C4-2B (cell line): ENCODE data around the gene GRM7.

ENCODE experiments used
- H3K27ac ChIP-seq: fragments of 450-650 bp; 2 replicates; pipeline ENCODE4 v1.5.1; 2017
- ZFX ChIP-seq: fragments of 450-650 bp; IDR thresholded peaks from 2 replicates; pipeline ENCODE4 v1.6.1; 2017
- TF ChIP-seq, protein P1 (sequence below): fragments of 450-650 bp; conservative IDR thresholded peaks from 2 replicates; pipeline ENCODE4 v1.5.1; 2017; ENCODE audit warnings: mild to moderate bottlenecking

The GRM7 gene

GRCh38 chr3:7545334-7545733, 684.4 kb downstream of the GRM7 start:
- TF ChIP-seq, protein P1, sequence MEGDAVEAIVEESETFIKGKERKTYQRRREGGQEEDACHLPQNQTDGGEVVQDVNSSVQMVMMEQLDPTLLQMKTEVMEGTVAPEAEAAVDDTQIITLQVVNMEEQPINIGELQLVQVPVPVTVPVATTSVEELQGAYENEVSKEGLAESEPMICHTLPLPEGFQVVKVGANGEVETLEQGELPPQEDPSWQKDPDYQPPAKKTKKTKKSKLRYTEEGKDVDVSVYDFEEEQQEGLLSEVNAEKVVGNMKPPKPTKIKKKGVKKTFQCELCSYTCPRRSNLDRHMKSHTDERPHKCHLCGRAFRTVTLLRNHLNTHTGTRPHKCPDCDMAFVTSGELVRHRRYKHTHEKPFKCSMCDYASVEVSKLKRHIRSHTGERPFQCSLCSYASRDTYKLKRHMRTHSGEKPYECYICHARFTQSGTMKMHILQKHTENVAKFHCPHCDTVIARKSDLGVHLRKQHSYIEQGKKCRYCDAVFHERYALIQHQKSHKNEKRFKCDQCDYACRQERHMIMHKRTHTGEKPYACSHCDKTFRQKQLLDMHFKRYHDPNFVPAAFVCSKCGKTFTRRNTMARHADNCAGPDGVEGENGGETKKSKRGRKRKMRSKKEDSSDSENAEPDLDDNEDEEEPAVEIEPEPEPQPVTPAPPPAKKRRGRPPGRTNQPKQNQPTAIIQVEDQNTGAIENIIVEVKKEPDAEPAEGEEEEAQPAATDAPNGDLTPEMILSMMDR: no peak
- no peak for TF ChIP-seq ZFX

GRCh38 chr3:7546253-7546652, 685.3 kb downstream of the GRM7 start:
- no peak overlapping the region for H3K27ac ChIP-seq
- no peak for TF ChIP-seq ZFX
- TF ChIP-seq, protein P1: peak; percentile 62

More at GRCh38 chr3:7545334-7545733, 684.4 kb downstream of the GRM7 start:
- no peak overlapping the region for H3K27ac ChIP-seq

DNA sequence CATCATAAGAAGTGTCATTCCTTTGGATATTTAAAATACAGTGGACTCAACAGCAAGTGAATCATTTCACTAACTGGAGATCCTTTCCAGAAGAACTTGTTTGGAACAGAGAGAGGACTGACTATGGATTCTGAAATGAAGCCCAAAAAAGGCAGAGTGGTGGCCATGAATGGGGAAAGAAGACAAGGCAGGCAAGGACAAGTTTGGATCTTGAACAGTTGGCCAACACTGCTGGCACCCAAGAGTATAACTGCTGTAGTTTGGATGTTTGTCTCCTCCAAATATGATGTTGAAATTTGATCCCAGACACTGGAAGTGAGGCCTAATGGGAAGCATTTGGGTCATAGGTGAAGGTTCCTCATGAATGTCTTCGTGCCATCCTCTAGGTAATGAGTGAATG, 686.9 kb downstream of the GRM7 start:
- TF ChIP-seq, protein P1: no peak
- no peak overlapping the region for H3K27ac ChIP-seq

DNA sequence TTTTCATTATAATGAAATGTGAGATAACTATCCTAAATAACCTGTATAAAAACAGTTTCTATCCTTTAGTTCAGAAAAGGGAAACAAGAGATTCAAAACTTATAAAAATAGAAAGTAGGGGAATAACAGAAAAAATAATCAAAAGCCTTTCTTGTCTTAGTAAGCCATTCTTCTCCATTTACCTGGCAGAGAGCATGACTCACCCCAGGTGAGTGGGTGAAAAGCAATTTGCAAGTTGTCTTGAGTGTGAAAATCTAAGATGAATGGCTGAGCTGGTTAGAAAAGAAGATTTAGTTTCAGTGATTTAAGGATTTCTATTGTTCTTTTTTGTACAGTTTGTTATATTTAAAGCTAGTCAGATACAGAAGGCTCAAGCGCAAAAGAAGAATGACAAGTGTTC, 702.0 kb downstream of the GRM7 start:
- no peak overlapping the region for H3K27ac ChIP-seq

GRCh38 chr3:7565574-7565973, 704.7 kb downstream of the GRM7 start:
- H3K27ac ChIP-seq: no peak overlapping the region
- no peak for TF ChIP-seq ZFX

More for the DNA sequence above, 702.0 kb downstream of the GRM7 start:
- no peak for TF ChIP-seq ZFX
- TF ChIP-seq, protein P1: no peak

DNA sequence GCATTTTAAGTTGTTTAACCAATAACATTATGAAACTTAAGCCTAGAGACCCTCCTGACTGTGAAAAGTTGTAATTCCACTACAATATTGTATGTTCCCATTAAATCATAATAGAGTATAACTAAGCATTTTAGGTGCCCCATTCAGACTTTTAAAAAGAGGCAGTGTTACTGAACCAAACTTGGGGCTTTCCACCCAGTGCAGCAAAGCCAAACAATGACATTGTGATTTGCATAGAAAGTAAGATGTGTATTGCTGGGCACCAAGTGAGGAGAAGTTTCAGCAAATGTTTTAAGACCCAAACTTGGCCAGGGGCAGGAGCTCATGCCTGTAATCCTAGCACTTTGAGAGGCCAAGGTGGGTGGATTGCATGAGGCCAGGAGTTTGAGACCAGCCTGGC, 706.2 kb downstream of the GRM7 start:
- no peak overlapping the region for H3K27ac ChIP-seq
- TF ChIP-seq, protein P1: no peak

- H3K27ac ChIP-seq: no peak overlapping the region
- no peak for TF ChIP-seq ZFX
- TF ChIP-seq, protein P1: no peak
Measured at GRCh38 chr3:7568526-7569184, 707.7 kb downstream of the GRM7 start.

DNA sequence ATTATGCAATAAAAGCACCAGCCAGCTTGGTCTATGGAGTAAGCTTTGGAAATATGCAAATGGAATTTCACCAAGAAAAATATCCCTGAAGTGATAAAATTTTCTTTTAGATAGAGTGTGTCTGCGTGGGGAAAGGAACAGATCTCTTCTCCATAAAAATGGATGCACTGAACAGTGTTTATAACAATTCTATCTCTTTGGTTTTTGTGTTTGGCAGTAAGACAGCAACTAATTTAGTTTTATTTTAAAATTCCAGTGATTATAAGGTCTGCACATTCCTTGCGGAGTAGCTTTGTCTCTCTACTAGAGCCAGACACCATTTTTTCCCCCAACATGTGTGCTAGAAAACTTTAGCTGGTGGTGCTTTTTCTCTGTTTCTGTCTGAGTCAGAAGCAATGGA, 712.4 kb downstream of the GRM7 start:
- H3K27ac ChIP-seq: no peak overlapping the region

More for the DNA sequence above, 712.4 kb downstream of the GRM7 start:
- no peak for TF ChIP-seq ZFX
- TF ChIP-seq, protein P1: no peak
